GM13977 (cell line): ENCODE data around the gene LYZL1.
A peak's percentile ranks its signal among the peaks of the same experiment; 100 is the strongest.
"Not testable (repeated sequence)": the region's sequence is repeated elsewhere in the genome, so short reads cannot be mapped to it uniquely, and the experiment has no call there.

ENCODE experiments used
- DNase-seq: peaks from one replicate; pipeline ENCODE4 v3.0.0; 2012; ENCODE audit warnings: low spot score
- in situ Hi-C: fragments of 300-500 bp; cut with MboI; formaldehyde crosslinking; loops from one replicate; pipeline ENCODE4 v1.12.0; 2022; ENCODE audit warnings: low sequenced_read_pairs, low pct_unique_long_range_greater_than_20kb, mixed read lengths, inconsistent platforms; ENCODE audit not compliant: unreplicated experiment
- TF ChIP-seq, protein P1 (sequence below): IDR thresholded peaks from 2 replicates; pipeline ENCODE4 v1.5.1; 2012; ENCODE audit warnings: mild to moderate bottlenecking, control low read depth; ENCODE audit not compliant: insufficient read depth; ENCODE audit errors: extremely low read depth, missing control alignments

Gene LYZL1

DNA sequence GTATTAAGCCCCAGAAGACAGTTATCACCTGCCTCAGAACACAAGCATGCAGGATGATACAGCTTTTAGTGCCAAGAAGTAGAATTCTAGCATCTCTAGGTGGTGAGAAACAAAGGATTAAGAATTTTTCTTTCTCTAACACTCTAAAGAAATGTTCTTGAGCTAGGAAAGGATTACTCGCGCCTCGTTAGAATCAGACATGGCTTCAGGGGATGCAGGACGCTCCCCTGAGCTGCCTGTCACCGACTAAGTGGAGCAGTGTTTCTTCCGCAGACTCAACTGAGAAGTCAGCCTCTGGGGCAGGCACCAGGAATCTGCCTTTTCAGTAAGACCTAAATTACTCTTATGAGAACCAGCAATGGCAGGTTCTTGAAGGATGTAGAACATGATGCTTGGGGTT lies at the start of gene LYZL1:
Gene LYZL1 (plus strand): TSS at position 165 of the 400 bp plus-strand sequence. CDS start 2,798 bp downstream, outside the sequence.
- in situ Hi-C loops, DNase-seq: not testable (repeated sequence)

- in situ Hi-C loops: no loop called here
- peak; percentile 45 for DNase-seq
- TF ChIP-seq, protein P1, sequence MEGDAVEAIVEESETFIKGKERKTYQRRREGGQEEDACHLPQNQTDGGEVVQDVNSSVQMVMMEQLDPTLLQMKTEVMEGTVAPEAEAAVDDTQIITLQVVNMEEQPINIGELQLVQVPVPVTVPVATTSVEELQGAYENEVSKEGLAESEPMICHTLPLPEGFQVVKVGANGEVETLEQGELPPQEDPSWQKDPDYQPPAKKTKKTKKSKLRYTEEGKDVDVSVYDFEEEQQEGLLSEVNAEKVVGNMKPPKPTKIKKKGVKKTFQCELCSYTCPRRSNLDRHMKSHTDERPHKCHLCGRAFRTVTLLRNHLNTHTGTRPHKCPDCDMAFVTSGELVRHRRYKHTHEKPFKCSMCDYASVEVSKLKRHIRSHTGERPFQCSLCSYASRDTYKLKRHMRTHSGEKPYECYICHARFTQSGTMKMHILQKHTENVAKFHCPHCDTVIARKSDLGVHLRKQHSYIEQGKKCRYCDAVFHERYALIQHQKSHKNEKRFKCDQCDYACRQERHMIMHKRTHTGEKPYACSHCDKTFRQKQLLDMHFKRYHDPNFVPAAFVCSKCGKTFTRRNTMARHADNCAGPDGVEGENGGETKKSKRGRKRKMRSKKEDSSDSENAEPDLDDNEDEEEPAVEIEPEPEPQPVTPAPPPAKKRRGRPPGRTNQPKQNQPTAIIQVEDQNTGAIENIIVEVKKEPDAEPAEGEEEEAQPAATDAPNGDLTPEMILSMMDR: peak; percentile 69
These were observed 49.0 kb upstream of the LYZL1 start for GRCh38 chr10:29239569-29240472.

GRCh38 chr10:29240986-29241660 lies 47.7 kb upstream of the LYZL1 start:
- TF ChIP-seq, protein P1: no peak
- DNase-seq: no peak
- in situ Hi-C loops: no loop called here

DNA sequence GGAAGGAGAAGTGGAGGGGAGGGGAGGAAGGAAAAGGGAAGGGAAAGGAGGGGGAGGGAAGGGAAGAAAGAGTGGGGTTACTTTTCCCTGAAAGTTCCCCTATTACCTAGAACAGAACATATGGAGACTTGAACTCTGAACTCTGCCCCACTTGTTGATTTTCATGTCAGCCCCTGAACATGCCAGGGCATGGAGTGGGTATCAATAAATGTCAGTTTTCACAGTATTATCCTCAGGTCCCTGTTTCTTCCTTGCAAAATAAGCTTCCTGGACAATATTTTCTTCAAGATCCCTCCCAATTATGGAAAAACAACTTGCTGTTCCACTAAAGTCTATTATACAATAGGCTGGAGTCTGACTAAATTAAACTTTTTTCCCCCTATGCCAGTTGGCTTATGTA lies 46.9 kb upstream of the LYZL1 start:
- TF ChIP-seq, protein P1: no peak
- in situ Hi-C loops: no loop called here
- no peak for DNase-seq

DNA sequence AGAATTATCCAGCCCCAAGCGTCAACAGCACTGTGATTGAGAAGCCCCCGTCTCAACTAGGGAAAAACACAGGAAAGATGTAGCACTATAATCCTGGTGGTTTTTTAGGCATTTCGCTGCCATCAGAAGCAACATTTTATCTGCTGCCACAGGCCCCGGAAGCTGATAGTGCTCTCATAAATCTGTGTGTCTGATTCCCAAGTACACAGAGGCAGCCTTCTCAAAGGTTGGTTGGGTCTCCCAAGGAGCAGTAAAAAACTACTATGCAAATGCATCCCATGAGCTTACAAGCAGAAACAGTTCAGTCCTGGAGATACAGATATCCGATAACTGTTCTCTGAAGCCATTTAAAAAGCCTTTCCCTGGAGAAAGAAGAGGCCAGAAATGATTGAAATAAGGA lies 45.8 kb upstream of the LYZL1 start:
- TF ChIP-seq, protein P1: no peak
- in situ Hi-C loops: no loop called here
- no peak for DNase-seq

DNA sequence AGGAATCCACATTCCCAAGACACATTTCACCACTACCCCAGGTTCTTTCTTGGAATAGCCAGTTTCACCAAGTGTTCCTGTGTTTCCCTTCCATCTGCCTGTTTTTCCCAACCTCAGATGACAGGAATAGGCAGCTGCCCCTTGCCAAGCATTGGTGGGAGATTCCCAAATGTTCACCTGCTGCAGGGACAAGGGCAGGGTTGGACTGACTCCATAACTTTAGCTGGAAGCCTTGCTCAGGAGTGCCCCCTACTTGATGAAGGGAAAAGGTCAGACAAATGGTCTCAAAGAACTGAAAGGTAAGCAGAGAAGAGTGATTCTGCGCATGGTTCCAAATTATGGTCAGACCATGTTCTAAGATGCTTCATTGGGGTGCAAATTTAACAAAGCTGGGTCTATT lies 45.1 kb upstream of the LYZL1 start:
- DNase-seq: no peak
- TF ChIP-seq, protein P1: peak; percentile 29
- in situ Hi-C loops: no loop called here

DNA sequence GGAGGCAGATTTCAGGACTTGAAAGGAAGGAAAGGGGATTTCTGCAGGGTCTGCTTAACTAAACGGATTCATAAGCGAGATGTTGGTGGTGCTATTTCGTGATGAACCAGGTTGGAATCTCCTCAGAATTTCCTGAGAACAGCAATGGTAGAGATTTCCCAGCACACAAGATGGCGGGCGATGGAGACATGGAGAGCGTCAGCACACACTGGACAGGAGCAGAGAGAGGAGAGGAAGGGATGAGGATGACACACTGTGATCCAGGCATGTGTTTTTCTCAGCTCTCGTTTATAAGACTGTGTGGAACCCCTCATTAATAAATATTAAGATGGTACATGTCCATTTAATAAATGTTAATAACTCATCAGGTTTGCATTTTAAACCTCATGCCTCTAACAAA lies 43.9 kb upstream of the LYZL1 start:
- TF ChIP-seq, protein P1: no peak
- DNase-seq: no peak
- in situ Hi-C loops: no loop called here
